Type B pancreatic cell (in vitro differentiated cells): ENCODE results near the gene UGT1A4. TPM values are rescaled to one million over a fixed set of nuclear protein-coding genes. Genes with fewer than 3 reads are reported as not detected.
A peak's percentile ranks its signal among the peaks of the same experiment; 100 is the strongest.
"Not testable (repeated sequence)": the region's sequence is repeated elsewhere in the genome, so short reads cannot be mapped to it uniquely, and the experiment has no call there.

Experiments used
- DNase-seq: peaks from one replicate; pipeline ENCODE4 v3.0.0; 2021; ENCODE audit warnings: mixed read lengths; ENCODE audit not compliant: unreplicated experiment; ENCODE audit errors: extremely low spot score
- H3K27ac Mint-ChIP-seq: 2 replicates; pipeline ENCODE4 v1.8.0; 2021; ENCODE audit warnings: mild to moderate bottlenecking, mixed read lengths
- H3K27me3 Mint-ChIP-seq: 2 replicates; pipeline ENCODE4 v1.8.0; 2021; ENCODE audit warnings: mixed read lengths
- H3K36me3 Mint-ChIP-seq: 2 replicates; pipeline ENCODE4 v1.8.0; 2021; ENCODE audit warnings: mixed read lengths
- H3K4me1 Mint-ChIP-seq: one replicate; pipeline ENCODE4 v1.8.0; 2021; ENCODE audit warnings: mixed read lengths; ENCODE audit not compliant: unreplicated experiment
- H3K4me3 Mint-ChIP-seq: 2 replicates; pipeline ENCODE4 v1.8.0; 2021; ENCODE audit warnings: mild to moderate bottlenecking, mixed read lengths
- H3K9me3 Mint-ChIP-seq: 2 replicates; pipeline ENCODE4 v1.8.0; 2021; ENCODE audit warnings: mixed read lengths
- total RNA-seq: library from RNA; stranded (reverse); gene quantifications from 2 replicates; pipeline ENCODE4 v1.2.1, GENCODE V29; 2021; ENCODE audit warnings: low replicate concordance
- TF ChIP-seq, protein P1 (sequence below): fragments of 200-600 bp; sonication (generic); conservative IDR thresholded peaks from 2 replicates; pipeline ENCODE4 v1.5.0; 2021; ENCODE audit warnings: antibody characterized with exemption, mild to moderate bottlenecking

Gene UGT1A4
- total RNA-seq, 1 donor from 2014 or later, result not detected

DNA sequence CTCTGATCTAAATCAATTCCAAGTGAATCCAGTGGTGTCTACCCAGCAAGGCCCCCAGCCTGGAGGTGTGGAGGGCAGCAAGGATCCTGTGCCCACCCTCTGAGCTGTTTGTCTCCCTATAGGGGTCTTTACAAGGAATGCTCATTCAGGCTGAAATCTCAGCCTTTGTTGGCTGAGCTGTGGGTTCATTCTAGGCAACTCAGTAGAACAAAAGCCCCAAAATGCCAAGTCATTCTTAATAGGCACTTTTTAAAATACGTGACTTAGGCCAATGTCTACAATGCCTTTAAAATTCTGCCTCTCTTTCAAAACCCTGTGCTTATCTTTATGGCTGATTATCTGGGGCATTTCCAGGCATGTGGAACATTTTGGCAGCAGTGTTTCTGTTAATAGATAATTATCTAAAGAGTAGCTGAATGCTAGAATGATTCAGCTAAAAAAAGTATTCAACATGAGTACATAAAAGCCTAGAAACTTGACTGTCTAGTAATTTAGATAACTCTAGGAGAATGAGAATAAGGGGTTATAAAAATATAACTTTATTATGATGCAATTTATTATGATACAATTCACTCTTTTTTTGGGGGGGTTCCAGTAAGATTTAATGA lies 18.4 kb upstream of the UGT1A4 start:
- Mint-ChIP-seq H3K4me3 (no peak overlapping the region), H3K9me3 (no peaks in the 10 kb centered on the region), H3K4me1 (no peaks in the 10 kb centered on the region), H3K27ac (peak overlapping the region; percentile 69), H3K36me3 (no peaks in the 10 kb centered on the region), H3K27me3 (peaks cover under 1% of the 10 kb centered on the region)
- TF ChIP-seq, protein P1, sequence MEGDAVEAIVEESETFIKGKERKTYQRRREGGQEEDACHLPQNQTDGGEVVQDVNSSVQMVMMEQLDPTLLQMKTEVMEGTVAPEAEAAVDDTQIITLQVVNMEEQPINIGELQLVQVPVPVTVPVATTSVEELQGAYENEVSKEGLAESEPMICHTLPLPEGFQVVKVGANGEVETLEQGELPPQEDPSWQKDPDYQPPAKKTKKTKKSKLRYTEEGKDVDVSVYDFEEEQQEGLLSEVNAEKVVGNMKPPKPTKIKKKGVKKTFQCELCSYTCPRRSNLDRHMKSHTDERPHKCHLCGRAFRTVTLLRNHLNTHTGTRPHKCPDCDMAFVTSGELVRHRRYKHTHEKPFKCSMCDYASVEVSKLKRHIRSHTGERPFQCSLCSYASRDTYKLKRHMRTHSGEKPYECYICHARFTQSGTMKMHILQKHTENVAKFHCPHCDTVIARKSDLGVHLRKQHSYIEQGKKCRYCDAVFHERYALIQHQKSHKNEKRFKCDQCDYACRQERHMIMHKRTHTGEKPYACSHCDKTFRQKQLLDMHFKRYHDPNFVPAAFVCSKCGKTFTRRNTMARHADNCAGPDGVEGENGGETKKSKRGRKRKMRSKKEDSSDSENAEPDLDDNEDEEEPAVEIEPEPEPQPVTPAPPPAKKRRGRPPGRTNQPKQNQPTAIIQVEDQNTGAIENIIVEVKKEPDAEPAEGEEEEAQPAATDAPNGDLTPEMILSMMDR, result no peak
- DNase-seq, result no peak

DNA sequence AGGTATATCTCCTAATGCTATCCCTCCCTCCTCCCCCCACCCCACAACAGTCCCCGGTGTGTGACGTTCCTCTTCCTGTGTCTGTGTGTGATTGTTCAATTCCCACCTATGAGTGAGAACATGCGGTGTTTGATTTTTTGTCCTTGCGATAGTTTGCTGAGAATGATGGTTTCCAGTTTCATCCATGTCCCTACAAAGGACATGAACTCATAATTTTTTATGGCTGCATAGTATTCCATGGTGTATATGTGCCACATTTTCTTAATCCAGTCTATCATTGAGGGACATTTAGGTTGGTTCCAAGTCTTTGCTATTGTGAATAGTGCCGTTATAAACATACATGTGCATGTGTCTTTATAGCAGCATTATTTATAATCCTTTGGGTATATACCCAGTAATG lies 17.7 kb upstream of the UGT1A4 start:
- H3K27me3 Mint-ChIP-seq, H3K27ac Mint-ChIP-seq, H3K36me3 Mint-ChIP-seq, H3K9me3 Mint-ChIP-seq, H3K4me3 Mint-ChIP-seq, DNase-seq, H3K4me1 Mint-ChIP-seq: not testable (repeated sequence)

DNA sequence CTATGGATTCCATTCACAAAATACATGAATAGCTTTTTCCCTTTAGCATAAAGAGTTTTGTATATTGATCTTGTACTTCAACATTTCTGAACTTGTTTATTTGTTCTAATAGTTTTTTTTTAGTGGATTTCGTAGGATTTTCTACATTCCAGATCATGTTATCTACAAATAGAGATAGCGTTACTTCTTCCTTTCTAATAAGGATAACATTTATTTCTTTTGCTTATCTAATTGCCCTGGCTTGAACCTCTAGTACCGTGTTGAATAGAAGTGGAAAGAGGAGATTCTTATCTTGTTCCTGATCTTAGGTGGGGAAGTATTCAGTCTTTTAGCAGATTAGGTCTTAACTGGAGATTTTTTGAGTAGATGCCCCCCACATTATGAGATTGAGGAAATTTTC lies 16.3 kb upstream of the UGT1A4 start:
- Mint-ChIP-seq H3K27me3 (peaks cover 4% of the 10 kb centered on the region), H3K9me3 (no peaks in the 10 kb centered on the region), H3K4me1 (no peaks in the 10 kb centered on the region), H3K4me3 (no peak overlapping the region), H3K27ac (no peak overlapping the region), H3K36me3 (no peaks in the 10 kb centered on the region)
- TF ChIP-seq, protein P1, result no peak
- DNase-seq, result no peak

DNA sequence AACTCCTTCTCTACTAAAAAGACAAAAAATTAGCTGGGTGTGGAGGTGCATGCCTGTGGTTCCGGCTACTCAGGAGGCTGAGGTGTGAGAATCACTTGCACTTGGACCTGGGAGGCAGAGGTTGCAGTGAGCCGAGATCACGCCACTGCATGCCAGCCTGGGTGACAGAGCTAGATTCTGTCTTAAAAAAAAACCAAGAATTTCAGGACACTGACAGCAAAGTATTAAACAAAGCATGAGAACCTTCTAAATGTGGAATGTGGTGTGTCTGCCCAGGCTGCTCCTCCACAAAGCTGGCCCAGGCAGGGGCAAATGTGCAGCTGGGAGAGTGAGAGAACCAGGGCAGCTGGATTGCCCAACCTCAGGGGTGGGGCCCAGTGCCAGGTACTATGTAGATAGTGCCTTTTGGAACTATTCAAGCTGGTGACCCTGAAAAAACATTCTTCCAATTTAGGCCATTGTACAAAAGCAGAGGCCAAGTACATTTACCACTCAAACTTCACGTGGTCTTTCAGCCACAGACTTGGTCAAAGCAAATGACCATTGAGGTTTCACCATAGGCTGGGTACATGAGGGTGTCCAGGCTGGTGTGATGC lies 12.5 kb upstream of the UGT1A4 start:
- H3K36me3 Mint-ChIP-seq, result no peaks in the 10 kb centered on the region
- TF ChIP-seq, protein P1, result no peak
- H3K27me3 Mint-ChIP-seq, result peaks cover 12% of the 10 kb centered on the region
- no peak overlapping the region for H3K4me3 Mint-ChIP-seq
- no peaks in the 10 kb centered on the region for H3K9me3 Mint-ChIP-seq
- no peaks in the 10 kb centered on the region for H3K4me1 Mint-ChIP-seq
- no peak overlapping the region for H3K27ac Mint-ChIP-seq
- DNase-seq, result no peak

DNA sequence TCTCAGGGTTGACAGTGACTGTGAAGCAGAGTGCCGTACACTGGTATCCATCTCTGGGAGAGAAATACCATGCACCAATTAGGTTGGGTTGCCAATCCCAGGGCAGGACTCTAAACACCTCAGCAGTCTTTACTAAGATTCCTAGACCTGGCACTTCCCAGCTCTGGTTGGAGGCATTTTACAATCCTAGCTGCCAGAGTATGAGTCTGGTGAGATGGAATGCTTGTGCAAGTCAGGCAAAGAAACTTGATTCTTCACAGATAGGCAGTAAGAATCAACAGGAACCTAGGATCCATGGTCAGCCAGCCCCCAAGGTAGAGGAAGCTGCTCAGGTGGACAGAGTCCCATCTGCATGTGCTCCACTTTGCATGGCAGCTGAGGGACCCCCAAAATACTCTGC lies 11.8 kb upstream of the UGT1A4 start:
- Mint-ChIP-seq H3K9me3 (no peaks in the 10 kb centered on the region), H3K4me3 (no peak overlapping the region), H3K27ac (no peak overlapping the region), H3K27me3 (peaks cover 17% of the 10 kb centered on the region), H3K36me3 (no peaks in the 10 kb centered on the region), H3K4me1 (no peaks in the 10 kb centered on the region)
- DNase-seq, result no peak
- TF ChIP-seq, protein P1, result no peak

DNA sequence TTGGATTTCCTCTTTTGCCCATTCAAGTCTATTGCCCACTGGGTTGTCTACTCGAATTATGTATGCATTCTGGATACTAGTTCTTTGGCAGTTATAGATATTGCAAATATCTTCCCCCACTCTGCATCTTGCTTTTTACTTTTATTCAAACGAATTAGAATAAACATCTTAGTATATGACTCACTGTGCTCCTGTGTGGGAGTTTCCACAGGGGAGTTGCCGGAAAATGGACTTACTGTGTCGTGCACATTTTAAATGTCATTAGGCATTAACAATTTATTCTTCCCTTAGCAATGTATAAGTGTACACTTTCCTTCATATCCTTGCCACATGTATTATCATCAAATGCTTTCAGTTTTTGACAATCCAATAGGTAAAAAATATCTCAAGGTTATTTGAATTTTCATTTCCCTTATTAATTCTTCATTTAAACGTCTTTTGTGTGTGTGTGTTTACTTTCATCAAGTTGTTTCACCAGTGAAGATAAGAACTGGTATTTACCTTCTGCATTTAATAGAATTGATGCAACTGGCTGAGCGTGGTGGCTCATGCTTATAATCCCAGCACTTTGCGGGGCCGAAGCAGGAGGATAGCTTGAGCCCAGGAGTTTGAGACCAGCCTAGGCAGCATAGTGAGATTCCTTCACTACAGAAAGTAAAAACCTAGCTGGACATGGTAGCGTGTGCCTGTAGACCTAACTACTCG lies 10.4 kb upstream of the UGT1A4 start:
- no peaks in the 10 kb centered on the region for H3K4me1 Mint-ChIP-seq
- no peak overlapping the region for H3K4me3 Mint-ChIP-seq
- no peaks in the 10 kb centered on the region for H3K36me3 Mint-ChIP-seq
- no peaks in the 10 kb centered on the region for H3K9me3 Mint-ChIP-seq
- DNase-seq, result no peak
- TF ChIP-seq, protein P1, result no peak
- H3K27me3 Mint-ChIP-seq, result peaks cover 23% of the 10 kb centered on the region
- H3K27ac Mint-ChIP-seq, result no peak overlapping the region
